Fibroblast of lung (primary cell): ENCODE results near the gene KIF2A.

Experiments
- EZH2 ChIP-seq: IDR thresholded peaks from 2 replicates; pipeline ENCODE4 v1.5.1; 2012; ENCODE audit warnings: low read length, control low read depth, mild to moderate bottlenecking; ENCODE audit errors: missing control alignments
- TF ChIP-seq, protein P1 (sequence below), 2 donors: IDR thresholded peaks in 1 of 2; conservative IDR thresholded peaks in 1 of 2; 1 replicate in 1 of 2; 2 replicates in 1 of 2; pipeline ENCODE4 v1.5.1; 2011 to 2012; ENCODE audit warnings: low read length in 2 of 2, control low read depth in 1 of 2, inconsistent platforms in 1 of 2, low read depth in 1 of 2, mild to moderate bottlenecking in 1 of 2

DNA sequence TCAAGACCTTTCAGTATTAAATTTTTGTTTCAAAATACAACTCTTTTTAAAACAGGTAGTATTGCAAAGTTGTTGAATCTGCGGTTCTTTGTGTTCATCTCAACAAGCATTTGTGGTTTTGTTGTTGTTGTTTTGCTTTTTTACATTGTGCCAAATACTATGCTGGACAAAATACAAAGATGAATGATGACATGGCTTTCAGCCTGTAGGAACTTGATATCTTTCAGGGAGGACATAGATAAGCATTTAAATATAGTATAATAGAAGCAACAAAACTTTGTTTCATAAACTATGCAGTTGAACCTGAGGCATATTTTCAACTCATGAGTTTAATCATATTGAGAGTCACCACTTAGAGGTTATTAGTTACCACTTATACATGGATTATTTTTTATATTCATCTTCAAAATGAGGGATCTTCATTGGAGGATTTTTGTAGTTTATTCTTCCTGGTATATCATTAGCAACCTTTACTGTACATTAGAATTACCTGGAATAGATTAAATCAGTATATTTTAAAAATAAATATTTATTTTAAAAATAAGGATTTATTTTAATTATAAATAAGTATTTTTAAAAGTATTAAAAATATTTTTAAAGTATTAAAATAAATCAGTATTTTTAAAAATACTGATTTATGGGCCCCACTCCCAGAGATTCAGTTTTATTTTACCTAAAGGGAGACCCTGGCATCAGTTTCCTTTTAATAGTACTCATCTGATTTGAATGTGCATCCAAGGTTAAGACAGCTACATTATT, 42.9 kb downstream of the KIF2A start:
- TF ChIP-seq, protein P1, sequence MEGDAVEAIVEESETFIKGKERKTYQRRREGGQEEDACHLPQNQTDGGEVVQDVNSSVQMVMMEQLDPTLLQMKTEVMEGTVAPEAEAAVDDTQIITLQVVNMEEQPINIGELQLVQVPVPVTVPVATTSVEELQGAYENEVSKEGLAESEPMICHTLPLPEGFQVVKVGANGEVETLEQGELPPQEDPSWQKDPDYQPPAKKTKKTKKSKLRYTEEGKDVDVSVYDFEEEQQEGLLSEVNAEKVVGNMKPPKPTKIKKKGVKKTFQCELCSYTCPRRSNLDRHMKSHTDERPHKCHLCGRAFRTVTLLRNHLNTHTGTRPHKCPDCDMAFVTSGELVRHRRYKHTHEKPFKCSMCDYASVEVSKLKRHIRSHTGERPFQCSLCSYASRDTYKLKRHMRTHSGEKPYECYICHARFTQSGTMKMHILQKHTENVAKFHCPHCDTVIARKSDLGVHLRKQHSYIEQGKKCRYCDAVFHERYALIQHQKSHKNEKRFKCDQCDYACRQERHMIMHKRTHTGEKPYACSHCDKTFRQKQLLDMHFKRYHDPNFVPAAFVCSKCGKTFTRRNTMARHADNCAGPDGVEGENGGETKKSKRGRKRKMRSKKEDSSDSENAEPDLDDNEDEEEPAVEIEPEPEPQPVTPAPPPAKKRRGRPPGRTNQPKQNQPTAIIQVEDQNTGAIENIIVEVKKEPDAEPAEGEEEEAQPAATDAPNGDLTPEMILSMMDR (conservative IDR thresholded peaks at IDR 0.05 in 1 of 2, IDR thresholded peaks at IDR 0.05 in 1 of 2; ENCODE audit: low read depth in 1 of 2, low read length in 2 of 2) = no peak
- TF ChIP-seq EZH2 = no peak
